BE2C (cell line): Measurements from ENCODE around the gene TSSC4.
A peak's percentile ranks its signal among the peaks of the same experiment; 100 is the strongest.

Source experiments
- DNase-seq: peaks from one replicate; pipeline ENCODE4 v3.0.0-alpha.2; 2020
- H3K27me3 ChIP-seq: fragments of 250-450 bp; sonication (Bioruptor Pico); 2 replicates; pipeline ENCODE4 v1.5.1; 2020; ENCODE audit warnings: mild to moderate bottlenecking
- H3K36me3 ChIP-seq: fragments of 250-450 bp; sonication (Bioruptor Pico); 2 replicates; pipeline ENCODE4 v1.5.1; 2020; ENCODE audit warnings: mild to moderate bottlenecking
- H3K4me1 ChIP-seq: fragments of 250-450 bp; sonication (Bioruptor Pico); 2 replicates; pipeline ENCODE4 v1.5.1; 2020
- H3K4me3 ChIP-seq: 2 replicates; pipeline ENCODE4 v1.5.1; 2011; ENCODE audit warnings: low read depth, low read length
- H3K9me3 ChIP-seq: fragments of 250-450 bp; sonication (Bioruptor Pico); 2 replicates; pipeline ENCODE4 v1.5.1; 2020
- CTCF ChIP-seq: IDR thresholded peaks from 2 replicates; pipeline ENCODE4 v1.5.1; 2012; ENCODE audit warnings: mild to moderate bottlenecking, low read depth, low read length

The TSSC4 gene

DNA sequence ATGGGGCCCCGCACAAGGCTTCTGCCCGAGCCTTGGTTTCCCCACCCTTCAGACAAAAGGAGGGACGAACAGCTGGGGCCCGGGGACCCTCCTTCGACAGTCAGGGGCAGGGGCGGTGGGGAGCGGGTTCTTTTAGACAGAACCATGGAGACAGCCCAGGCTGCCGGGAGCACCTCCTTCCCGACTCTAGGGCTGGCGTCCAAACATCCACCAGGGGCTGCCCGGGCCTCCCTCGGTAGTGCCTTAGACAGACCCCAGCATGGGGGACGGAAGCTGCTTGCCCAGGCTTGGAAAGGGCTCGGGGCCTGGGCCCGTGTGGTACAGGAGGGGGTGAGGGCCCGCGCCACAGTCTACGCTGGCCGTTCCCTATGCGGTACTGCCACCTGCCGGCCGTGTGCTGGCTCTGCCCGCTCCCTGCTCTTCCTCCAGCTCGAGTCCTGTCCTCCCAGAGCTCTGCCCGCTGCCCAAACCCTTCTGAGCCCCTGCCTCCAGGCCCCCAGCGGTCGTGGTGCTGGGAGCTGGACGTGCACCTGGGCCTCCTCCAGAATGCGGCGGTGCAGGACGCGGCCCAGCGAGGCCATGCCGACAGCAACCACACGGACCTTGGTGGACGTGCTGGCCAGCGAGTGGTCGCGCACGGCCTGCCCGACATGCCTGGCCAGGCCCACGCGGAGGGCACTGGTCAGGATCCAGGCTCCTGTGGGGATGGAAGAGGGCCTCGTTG lies 20.1 kb downstream of the TSSC4 start:
- peak; percentile 80 for DNase-seq
- no peaks in the 10 kb centered on the region for H3K4me1 ChIP-seq

DNA sequence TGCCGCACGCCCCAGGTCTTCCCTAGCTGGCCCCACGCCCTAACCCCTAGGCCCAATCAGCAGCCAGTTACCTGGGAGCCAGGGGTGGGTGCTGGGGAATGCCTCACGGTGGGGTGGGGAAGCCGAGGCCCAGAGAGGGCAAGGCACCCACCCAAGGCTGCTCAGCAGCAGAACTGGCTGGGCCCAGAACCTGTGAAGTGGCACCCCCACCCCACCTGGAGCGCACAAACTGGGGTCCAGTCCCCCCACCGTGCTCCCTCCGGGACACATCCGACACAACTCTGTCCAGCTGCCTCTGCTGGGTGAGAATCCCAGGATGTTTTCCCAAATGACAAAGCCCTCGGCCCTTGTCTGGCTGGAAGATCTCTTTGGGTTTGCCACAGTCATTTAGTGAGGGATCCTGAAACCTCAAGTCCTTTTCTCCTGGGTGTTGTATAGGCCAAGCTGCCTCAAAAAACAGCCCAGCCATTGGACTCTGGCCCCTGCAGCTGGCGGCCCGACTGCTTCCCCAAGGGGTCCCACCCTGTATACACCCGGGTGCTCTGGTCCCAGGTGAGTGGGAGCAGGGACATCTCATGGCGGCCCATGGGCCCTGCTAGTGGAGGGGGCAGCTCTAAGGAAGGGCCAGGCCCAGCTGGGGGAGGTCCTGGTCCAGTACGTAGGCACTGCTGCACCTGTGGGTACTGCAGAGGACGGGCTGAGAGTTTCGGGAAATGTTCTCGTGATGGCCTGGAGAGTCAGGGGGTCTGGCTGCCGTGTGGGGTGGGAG lies 20.9 kb downstream of the TSSC4 start:
- Histone ChIP-seq H3K36me3 (no peaks in the 10 kb centered on the region), H3K4me3 (no peak overlapping the region), H3K4me1 (no peaks in the 10 kb centered on the region), H3K9me3 (no peaks in the 10 kb centered on the region), H3K27me3 (no peaks in the 10 kb centered on the region)
- DNase-seq: no peak
- TF ChIP-seq CTCF: no peak

More for the DNA sequence above, 20.1 kb downstream of the TSSC4 start:
- Histone ChIP-seq H3K36me3 (no peaks in the 10 kb centered on the region), H3K4me3 (no peak overlapping the region), H3K9me3 (no peaks in the 10 kb centered on the region), H3K27me3 (no peaks in the 10 kb centered on the region)
- TF ChIP-seq CTCF: peak; percentile 70

GRCh38 chr11:2421996-2422395 lies 21.4 kb downstream of the TSSC4 start:
- Histone ChIP-seq H3K36me3 (no peaks in the 10 kb centered on the region), H3K4me1 (no peaks in the 10 kb centered on the region), H3K4me3 (no peak overlapping the region), H3K27me3 (no peaks in the 10 kb centered on the region), H3K9me3 (no peaks in the 10 kb centered on the region)
- DNase-seq: no peak
- TF ChIP-seq CTCF: no peak

DNA sequence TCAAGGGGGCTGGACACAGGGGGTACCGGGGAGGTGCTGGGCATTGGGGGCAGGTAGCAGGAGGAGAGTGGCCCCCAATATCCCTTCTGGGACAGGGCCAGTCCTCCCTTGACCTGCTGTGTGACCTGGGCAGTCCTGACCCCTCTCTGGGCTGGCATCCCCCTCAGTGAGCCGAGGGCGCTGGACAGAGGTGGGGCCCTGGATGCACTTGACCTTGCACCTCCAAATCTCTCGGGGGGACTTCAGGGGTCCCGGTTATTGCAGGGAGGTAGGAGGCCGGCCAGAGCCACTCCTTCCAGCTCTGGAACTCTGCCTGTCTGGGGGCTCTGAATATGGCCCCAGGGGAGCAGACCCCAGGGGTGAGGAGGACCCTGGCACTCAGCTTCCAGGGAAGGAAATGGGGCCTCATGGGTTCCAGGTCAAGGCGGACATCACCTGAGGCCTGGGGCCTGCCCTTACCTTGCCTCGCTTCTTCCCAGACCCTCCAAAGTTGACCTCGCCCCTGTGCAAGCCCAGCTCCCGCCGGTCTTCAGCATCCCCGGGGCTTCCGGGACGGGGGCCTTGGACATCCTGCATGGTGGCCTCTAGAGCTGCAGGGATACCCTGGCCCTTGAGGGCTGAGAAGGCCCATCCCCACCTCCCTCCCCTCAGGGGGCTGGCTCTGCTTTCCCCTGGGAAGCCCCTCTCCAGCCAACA lies 22.1 kb downstream of the TSSC4 start:
- Histone ChIP-seq H3K9me3 (no peaks in the 10 kb centered on the region), H3K4me1 (no peaks in the 10 kb centered on the region), H3K4me3 (no peak overlapping the region), H3K27me3 (no peaks in the 10 kb centered on the region), H3K36me3 (no peaks in the 10 kb centered on the region)
- TF ChIP-seq CTCF: no peak
- no peak for DNase-seq

- DNase-seq: no peak
- no peaks in the 10 kb centered on the region for H3K9me3 ChIP-seq
- H3K36me3 ChIP-seq: no peaks in the 10 kb centered on the region
- no peaks in the 10 kb centered on the region for H3K27me3 ChIP-seq
- no peak for TF ChIP-seq CTCF
- no peak overlapping the region for H3K4me3 ChIP-seq
- no peaks in the 10 kb centered on the region for H3K4me1 ChIP-seq
These were observed 22.8 kb downstream of the TSSC4 start for GRCh38 chr11:2423157-2424025.
